T-helper 17 cell (primary cell): Measurements from ENCODE around the gene HPGD. TPM values are rescaled to one million over a fixed set of nuclear protein-coding genes. Genes with fewer than 3 reads are reported as not detected.
A peak's percentile ranks its signal among the peaks of the same experiment; 100 is the strongest.
"Not testable (repeated sequence)": the region's sequence is repeated elsewhere in the genome, so short reads cannot be mapped to it uniquely, and the experiment has no call there.

ENCODE experiments used
- ATAC-seq: fragments of 150-1000 bp; cut with Tn5 transposase; 2 replicates; pipeline ENCODE4 v1.10.0; 2021; ENCODE audit warnings: mild to moderate bottlenecking, moderate library complexity
- DNase-seq, 3 donors: peaks; one replicate each; pipeline versions ENCODE4 v3.0.0 to v3.0.0-alpha.2; 2020 to 2021
- H3K9me3 ChIP-seq: one replicate; pipeline ENCODE4 v1.7.0; 2013; ENCODE audit warnings: low read length, mild to moderate bottlenecking; ENCODE audit not compliant: control insufficient read depth, poor library complexity, severe bottlenecking
- H3K27ac Mint-ChIP-seq: one replicate; pipeline ENCODE4 v1.8.0; 2022; ENCODE audit warnings: mild to moderate bottlenecking, moderate library complexity, mixed read lengths
- H3K27me3 Mint-ChIP-seq: one replicate; pipeline ENCODE4 v1.8.0; 2022; ENCODE audit warnings: mixed read lengths
- H3K36me3 Mint-ChIP-seq: one replicate; pipeline ENCODE4 v1.8.0; 2022; ENCODE audit warnings: low read depth, mixed read lengths
- H3K4me1 Mint-ChIP-seq: one replicate; pipeline ENCODE4 v1.8.0; 2022; ENCODE audit warnings: mild to moderate bottlenecking, mixed read lengths
- H3K4me3 Mint-ChIP-seq: one replicate; pipeline ENCODE4 v1.8.0; 2022; ENCODE audit warnings: mild to moderate bottlenecking, moderate library complexity, mixed read lengths
- total RNA-seq, 4 donors: library from RNA in 2 of 4; stranded (reverse) in 2 of 4; gene quantifications; one replicate each; pipeline ENCODE4 v1.2.3 and lab custom pipeline; 2022 to 2026

HPGD gene
- total RNA-seq, 2 donors from 2014 or later, result 19.3 to 20.8 TPM

DNA sequence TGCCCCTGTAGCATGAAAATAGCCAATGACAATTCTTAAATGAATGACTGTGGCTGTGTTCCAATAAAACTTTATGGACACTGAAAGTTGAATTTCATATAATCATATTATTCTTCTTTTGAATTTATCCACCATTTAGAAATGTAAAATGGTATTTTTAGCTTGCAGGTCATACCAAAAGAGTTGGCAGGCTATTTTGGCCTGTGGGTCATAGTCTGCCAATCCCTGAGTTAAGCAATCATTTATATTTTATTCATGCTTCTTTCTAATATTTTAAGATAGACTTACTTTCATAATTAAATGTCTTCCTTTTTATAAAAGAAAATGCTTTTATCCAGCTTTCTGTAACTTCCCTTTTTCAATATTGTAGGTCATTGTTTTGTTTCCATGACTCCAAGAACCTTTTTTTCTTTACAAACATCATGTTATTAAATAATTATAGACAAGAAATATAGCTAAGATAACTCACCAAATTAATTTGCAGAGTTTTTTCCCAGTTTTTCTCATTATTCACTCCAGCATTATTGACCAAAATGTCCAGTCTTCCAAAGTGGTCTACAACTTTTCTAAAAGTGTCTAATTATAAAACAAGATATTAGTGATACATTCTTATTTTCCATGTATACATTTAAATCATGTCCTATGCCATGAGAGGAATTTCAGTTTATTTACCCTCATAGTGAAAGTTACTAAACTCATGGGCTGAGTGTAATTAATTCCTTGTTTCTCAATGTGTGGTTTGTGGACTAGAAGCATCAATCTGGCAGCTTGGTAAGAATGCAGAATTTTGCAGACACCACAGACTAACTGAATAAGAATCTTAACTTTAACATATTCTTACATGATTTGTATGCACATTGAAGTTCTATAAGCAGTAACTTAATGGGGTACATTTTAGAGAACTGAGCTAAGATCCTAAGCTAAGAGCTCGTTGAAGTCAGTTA lies 4.5 kb downstream of the HPGD start:
- Mint-ChIP-seq H3K36me3 (peaks cover 3% of the 10 kb centered on the region), H3K4me3 (no peak overlapping the region), H3K4me1 (peaks cover 13% of the 10 kb centered on the region), H3K27ac (peak overlapping the region; percentile 67), H3K27me3 (peaks cover 6% of the 10 kb centered on the region)
- no peak for DNase-seq
- H3K9me3 ChIP-seq, result no peaks in the 10 kb centered on the region
- no peak for ATAC-seq

DNA sequence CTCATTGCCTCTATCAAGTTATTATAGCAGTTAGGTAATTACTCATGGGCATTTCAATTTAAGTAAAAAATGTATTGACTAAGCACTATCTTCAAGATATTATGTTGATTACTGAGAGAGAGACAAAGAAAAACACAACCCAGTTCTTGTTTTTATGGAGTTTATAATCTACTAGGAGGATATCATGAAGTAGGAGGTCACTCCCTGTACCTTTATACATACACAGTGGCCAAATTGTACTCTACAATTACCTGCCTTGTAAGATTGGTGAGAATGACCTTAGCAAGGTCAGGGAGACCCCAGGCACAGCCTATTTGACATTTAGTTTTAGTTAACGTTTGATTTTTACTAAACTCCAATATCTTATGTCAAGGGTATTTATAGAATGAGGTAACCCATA lies 5.5 kb downstream of the HPGD start:
- H3K4me3 Mint-ChIP-seq, result no peak overlapping the region
- no peak overlapping the region for H3K27ac Mint-ChIP-seq
- H3K27me3 Mint-ChIP-seq, result peaks cover 3% of the 10 kb centered on the region
- H3K4me1 Mint-ChIP-seq, result peaks cover 13% of the 10 kb centered on the region
- ATAC-seq (no peak), DNase-seq (no peak)
- H3K9me3 ChIP-seq, result no peaks in the 10 kb centered on the region
- peaks cover 3% of the 10 kb centered on the region for H3K36me3 Mint-ChIP-seq

DNA sequence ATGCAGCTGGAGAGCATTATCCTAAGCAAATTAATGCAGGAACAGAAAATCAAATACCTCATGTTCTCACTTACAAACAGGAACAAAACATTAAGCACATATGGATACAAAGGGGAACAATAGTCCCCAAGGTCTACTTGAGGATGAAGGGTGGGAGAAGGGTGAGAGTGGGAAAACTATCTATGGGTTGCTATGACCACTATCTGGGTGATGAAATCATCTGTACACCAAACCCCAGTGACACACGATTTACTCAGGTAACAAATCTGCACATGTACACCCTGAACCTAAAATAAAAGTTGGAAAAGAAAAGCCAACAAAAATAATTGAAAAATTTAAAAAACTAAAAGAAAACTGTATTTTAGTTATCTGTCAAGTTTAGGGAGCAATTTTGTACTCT lies 5.9 kb downstream of the HPGD start:
- Mint-ChIP-seq H3K4me3 (no peak overlapping the region), H3K27ac (no peak overlapping the region), H3K4me1 (peaks cover 13% of the 10 kb centered on the region), H3K27me3 (no peaks in the 10 kb centered on the region), H3K36me3 (peaks cover 3% of the 10 kb centered on the region)
- no peaks in the 10 kb centered on the region for H3K9me3 ChIP-seq
- ATAC-seq, result no peak
- no peak for DNase-seq

DNA sequence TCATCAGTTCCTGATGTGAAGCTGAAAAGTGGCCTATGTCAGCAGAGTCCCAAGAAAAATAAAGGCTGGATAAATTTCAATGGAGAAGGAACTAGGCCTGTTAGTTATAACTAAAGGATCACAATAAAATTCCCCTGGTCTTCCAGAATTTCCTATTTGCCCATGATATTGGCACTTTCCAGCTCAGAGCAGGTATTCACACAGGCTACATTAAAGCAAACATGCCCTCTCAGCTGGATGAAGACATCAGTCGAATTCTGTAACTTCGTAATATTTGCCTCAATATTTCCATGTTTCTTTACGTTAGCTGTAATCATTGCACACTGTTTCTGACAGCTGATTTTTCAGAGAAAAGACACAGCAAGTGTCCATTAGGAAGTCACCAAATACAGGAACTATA lies 9.5 kb downstream of the HPGD start:
- Mint-ChIP-seq H3K4me1 (peaks cover 9% of the 10 kb centered on the region), H3K4me3 (no peak overlapping the region), H3K27ac (no peak overlapping the region), H3K27me3 (no peaks in the 10 kb centered on the region), H3K36me3 (no peaks in the 10 kb centered on the region)
- no peak for ATAC-seq
- DNase-seq, result no peak
- H3K9me3 ChIP-seq, result no peaks in the 10 kb centered on the region

DNA sequence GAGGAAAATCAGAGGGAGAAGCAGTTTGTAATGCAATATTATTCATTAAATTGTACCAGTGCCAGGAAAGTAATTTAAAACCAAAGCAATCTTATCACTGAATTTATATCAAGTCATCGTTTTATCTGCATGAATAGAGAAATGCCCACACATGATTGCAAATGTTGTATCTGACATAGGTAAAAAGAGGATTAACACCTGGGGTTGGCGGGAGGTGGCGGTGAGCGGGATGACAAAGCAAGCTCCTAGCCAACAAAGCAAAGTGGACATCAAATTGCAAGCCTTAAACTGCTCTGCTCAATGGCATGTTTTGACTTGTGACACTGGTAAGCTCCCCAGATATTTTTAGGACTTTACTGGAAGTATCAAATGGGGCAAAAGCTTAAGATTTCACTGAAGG lies 16.4 kb downstream of the HPGD start:
- peaks cover 2% of the 10 kb centered on the region for H3K4me1 Mint-ChIP-seq

DNA sequence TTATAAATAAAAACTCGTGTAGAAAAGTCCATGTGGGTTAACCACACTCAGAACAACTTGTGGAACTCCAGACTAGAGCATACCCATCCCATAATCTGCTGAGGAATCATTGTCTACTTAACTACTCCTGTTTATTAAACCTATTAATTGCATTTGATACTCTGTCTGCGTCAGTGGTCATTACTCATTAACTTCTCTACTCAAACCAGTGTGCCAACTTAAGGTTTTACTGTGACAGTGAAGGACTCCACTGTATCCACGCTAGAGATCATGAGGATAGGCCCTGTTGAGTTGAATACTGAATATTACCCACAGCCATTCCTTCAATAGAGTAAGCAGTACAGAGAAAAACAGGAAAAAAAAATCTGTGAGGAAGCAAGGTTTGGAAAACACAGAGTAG lies 17.3 kb downstream of the HPGD start:
- Mint-ChIP-seq H3K36me3 (peaks cover 5% of the 10 kb centered on the region), H3K27me3 (no peaks in the 10 kb centered on the region), H3K27ac (no peak overlapping the region), H3K4me1 (peaks cover 2% of the 10 kb centered on the region), H3K4me3 (no peak overlapping the region)
- no peaks in the 10 kb centered on the region for H3K9me3 ChIP-seq
- DNase-seq (no peak), ATAC-seq (no peak)

More for the DNA sequence above, 16.4 kb downstream of the HPGD start:
- Mint-ChIP-seq H3K36me3 (peaks cover 5% of the 10 kb centered on the region), H3K4me3 (no peak overlapping the region), H3K27ac (no peak overlapping the region), H3K27me3 (no peaks in the 10 kb centered on the region)
- no peak for DNase-seq
- no peak for ATAC-seq
- no peaks in the 10 kb centered on the region for H3K9me3 ChIP-seq

DNA sequence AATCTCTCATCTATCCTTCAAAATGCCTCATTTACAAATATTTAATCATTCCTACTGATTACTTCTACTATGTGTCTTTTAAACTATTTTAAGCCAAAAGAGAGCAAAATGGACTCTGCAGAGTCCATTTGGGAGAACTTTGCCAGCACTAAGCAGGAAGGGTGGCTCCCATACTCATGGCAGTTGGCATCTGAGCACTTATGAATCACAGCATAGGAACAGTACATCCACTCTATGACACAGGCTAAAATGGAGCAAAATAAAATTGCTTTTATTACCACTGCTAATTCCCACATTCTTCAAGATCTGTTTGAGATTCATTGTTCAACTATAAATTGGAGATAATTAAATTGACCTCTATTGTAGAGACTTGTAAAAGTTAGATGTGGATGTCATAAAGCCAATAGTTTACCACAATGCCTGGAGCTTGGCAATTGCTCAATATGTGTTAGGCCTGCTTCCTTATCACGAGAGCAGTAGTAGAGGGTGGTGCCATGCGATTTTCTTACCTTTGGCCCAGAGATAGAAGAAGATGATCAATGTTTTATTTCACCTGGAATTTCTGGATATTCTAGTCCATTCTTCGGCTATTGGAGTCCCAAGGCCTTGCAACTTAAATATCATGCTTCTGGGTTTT lies 19.1 kb downstream of the HPGD start:
- Mint-ChIP-seq H3K36me3 (peaks cover 5% of the 10 kb centered on the region), H3K27ac (no peak overlapping the region), H3K4me1 (peaks cover 11% of the 10 kb centered on the region), H3K4me3 (no peak overlapping the region), H3K27me3 (no peaks in the 10 kb centered on the region)
- ATAC-seq (no peak), DNase-seq (no peak)
- H3K9me3 ChIP-seq, result no peaks in the 10 kb centered on the region

DNA sequence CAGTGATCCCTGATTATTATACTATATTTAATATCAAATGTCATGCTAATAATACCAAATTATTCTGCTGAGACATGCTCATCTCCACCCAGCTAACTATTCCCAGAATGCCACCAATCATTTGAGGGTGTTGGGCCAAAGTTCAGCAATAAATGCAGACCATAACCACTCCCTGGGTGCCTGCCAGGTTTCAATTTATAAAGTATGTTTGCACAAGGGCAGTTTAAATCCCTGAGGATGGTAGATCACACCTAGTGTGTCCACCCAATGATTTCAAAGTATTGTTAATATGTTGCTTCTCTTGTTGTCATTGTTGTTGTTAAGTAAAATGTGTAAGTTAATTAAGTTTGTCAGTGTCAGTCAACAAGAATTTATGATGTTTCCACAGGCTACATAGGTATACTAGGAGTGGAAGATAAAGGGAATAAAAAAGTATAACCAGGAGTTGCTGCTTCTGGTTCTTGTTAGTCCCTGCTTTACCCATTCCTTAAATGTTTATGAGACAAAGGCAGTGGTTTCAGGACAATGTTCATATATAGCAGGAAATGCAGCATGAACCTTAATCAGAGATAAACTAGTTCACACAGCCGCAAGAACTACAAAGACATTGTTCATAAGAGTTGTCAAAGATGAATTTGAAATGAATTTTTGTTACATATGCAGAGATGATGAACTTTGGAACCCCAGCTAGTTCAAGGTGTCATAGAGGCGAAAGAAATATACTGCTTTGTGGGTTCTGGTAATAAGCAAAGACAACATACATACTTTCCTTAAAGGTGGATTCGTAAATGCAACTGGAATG lies 25.5 kb downstream of the HPGD start:
- H3K4me1 Mint-ChIP-seq, result peaks cover 18% of the 10 kb centered on the region
- no peak overlapping the region for H3K27ac Mint-ChIP-seq
- peak overlapping the region; percentile 66 for H3K4me3 Mint-ChIP-seq
- H3K36me3 Mint-ChIP-seq, result no peaks in the 10 kb centered on the region
- DNase-seq, result no peak
- ATAC-seq, result no peak
- H3K27me3 Mint-ChIP-seq, result no peaks in the 10 kb centered on the region
- no peaks in the 10 kb centered on the region for H3K9me3 ChIP-seq

DNA sequence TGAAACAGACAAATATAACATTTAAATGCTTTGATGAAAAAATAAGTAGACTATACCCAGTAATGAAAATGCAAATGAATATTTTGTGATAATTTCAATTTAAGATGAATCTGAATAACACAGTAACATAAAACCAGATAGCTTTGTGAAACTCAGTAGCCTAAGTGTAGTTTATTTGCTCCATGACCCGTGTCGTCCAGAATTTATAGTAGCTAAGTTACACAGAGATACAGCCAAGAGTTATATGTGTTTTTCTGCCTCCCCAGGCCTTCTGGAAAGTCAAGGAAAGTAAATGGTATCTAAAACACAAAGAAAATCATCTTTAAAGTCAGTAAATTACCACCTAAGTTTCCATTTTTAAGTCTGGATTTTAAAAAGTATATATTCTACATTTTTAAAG lies 26.7 kb downstream of the HPGD start:
- peak overlapping the region; percentile 41 for H3K27ac Mint-ChIP-seq
- DNase-seq (no peak), ATAC-seq (no peak)
- H3K4me1 Mint-ChIP-seq, result peaks cover 18% of the 10 kb centered on the region
- no peaks in the 10 kb centered on the region for H3K36me3 Mint-ChIP-seq
- H3K27me3 Mint-ChIP-seq, result no peaks in the 10 kb centered on the region
- no peak overlapping the region for H3K4me3 Mint-ChIP-seq
- H3K9me3 ChIP-seq, result no peaks in the 10 kb centered on the region

DNA sequence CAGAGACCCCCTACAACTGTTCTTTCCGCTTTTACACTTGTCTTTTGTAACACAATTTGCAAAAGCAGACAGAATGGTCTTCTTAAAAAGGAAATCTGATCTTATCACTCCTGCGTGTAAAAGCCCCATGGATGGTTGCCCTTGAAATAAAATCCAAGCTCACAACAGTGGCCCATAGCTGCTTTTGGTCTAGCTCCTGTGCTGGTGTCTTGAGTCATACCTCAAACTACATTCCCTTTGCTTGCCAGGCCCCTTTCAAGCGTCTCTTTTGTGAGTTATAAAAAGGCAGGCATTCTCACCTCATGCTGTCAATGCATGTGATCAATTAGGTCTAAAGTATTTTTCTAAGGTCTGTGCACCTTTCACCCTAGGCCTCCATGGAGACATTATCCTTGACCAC lies 27.6 kb downstream of the HPGD start:
- Mint-ChIP-seq H3K27me3 (no peaks in the 10 kb centered on the region), H3K4me1 (peaks cover 18% of the 10 kb centered on the region), H3K27ac (peak overlapping the region; percentile 41), H3K36me3 (no peaks in the 10 kb centered on the region), H3K4me3 (no peak overlapping the region)
- H3K9me3 ChIP-seq, result no peaks in the 10 kb centered on the region
- ATAC-seq, result no peak
- DNase-seq, result no peak

DNA sequence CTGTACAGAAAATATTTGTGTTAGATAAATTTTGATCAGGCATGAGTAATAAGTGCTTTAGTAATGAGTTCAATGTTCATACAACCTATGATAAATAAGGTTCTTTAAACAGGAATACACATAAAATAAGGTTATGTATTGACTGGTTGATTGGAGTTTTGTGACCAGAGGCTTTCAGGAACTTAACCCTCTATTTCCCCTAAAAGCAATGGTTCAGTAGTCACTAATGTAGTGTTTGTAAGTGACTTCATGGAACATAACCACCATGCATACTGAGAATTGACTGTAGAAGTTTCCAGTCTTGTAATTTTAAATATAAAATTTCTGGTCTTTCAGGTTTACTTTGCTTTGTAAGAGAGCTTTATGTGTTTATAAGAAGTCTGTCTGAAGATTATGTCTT lies 28.1 kb downstream of the HPGD start:
- no peaks in the 10 kb centered on the region for H3K27me3 Mint-ChIP-seq
- no peak for ATAC-seq
- no peaks in the 10 kb centered on the region for H3K9me3 ChIP-seq
- no peak overlapping the region for H3K4me3 Mint-ChIP-seq
- no peak overlapping the region for H3K27ac Mint-ChIP-seq
- peaks cover 16% of the 10 kb centered on the region for H3K4me1 Mint-ChIP-seq
- no peak for DNase-seq
- H3K36me3 Mint-ChIP-seq, result no peaks in the 10 kb centered on the region

DNA sequence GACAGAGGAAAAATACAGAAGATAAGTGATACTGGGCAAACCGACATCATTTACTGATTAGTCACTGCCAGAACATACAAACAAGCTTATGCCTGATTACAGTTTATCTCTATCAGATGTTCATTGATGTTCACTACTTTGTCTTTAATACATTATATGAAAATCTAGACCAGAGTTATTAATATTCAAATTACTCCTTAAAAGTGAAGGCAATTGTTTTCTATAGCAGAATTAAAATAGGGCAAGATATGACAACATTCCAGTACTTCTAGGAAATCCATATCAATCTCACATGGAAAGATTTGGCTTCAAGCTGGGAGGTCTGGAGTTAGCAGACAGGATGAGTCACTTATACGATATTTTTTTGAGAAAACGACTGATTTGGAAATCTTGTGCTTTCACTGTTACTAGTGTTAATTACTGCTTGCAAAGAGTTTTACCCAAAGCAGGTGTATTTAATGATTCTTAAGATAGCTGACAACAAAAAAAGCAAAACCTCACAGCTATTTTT lies 31.8 kb downstream of the HPGD start:
- no peak for DNase-seq
- H3K4me3 Mint-ChIP-seq, result no peak overlapping the region
- no peak for ATAC-seq
- H3K36me3 Mint-ChIP-seq, result peaks cover 3% of the 10 kb centered on the region
- no peaks in the 10 kb centered on the region for H3K27me3 Mint-ChIP-seq
- H3K4me1 Mint-ChIP-seq, result peaks cover 2% of the 10 kb centered on the region
- H3K9me3 ChIP-seq, result no peaks in the 10 kb centered on the region
- H3K27ac Mint-ChIP-seq, result no peak overlapping the region

DNA sequence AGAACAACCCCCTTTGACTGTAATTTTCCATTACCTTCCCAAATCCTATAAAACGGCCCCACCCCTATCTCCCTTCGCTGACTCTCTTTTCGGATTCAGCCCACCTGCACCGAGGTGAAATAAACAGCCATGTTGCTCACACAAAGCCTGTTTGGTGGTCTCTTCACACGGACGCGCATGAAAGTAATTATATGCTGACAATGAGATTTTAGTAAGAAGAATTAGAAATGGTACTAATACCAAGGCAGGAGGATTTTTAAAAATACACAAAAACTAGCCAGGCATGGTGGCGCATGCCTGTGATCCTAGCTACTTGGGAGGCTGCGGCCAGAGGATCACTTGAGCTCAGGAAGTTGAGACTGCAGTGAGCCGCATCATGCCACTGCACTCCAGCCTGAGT lies 33.9 kb downstream of the HPGD start:
- not testable (repeated sequence) for H3K27me3 Mint-ChIP-seq, DNase-seq, H3K4me3 Mint-ChIP-seq, H3K4me1 Mint-ChIP-seq, H3K9me3 ChIP-seq, H3K36me3 Mint-ChIP-seq, ATAC-seq, H3K27ac Mint-ChIP-seq
